ENCODE measurements around the gene YEATS4.
"Not testable (repeated sequence)": the region's sequence is repeated elsewhere in the genome, so short reads cannot be mapped to it uniquely, and the experiment has no call there.

YEATS4 gene

DNA sequence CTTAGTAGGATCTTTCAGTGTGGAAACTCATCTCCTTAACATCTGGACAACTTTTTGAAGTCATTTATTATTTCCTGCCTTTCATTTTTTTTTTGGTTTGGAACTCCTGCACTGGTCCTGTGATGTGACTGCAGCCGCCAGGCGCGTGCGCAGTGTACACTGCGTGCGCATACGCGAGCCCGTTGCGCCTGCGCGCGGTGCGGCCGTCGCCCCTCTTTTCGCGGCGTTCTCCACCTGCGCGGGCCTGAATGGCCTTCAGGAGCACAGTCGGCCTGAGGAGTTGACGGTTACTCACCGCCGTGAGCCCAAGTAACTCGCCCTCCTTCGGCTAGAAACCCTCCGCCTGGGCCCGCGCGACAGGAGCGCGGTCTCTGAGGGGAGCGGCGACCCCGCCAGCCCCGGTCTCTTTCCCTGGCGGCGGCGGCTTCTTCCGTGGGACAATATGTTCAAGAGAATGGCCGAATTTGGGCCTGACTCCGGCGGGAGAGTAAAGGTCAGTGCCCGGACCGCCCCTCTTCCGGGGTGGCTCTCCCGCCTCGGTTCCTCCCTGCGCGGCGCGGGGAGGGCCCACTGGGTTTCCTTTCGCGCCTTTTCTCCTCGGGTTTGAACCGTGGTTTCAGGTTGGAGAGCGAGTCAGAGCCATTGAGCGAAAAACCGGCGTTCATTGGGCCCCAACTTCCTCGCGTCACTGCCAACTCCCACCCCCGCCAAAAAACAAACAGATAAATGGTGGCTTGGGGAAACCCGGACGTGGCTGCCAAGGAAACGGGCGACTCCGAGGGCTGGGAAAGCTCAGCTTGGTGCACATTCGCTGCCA, at the start of gene YEATS4:
Gene YEATS4, plus strand, starts transcription at position 213 of the 817 bp plus-strand sequence. Its CDS starts 230 bp downstream, at position 443.
- peak; percentile 92 for DNase-seq

DNA sequence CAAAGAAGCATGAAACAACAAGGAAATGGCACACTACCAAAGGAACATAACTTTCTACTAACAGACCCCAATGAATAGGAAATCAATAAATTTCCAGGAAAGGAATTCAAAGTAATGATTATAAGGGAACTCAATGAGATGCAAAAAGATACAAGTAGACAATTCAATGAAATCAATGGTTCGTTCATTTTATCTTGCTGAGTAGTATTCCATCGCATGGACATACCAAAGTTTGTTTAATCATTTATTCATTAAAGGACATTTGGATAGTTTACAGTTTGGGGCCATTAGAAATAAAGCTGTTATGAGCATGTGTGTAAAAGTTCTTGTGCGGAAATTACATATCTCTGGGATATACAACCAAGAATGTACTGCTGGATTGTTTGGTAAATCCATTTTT, 46.3 kb upstream of the YEATS4 start:
- no peak for DNase-seq

DNA sequence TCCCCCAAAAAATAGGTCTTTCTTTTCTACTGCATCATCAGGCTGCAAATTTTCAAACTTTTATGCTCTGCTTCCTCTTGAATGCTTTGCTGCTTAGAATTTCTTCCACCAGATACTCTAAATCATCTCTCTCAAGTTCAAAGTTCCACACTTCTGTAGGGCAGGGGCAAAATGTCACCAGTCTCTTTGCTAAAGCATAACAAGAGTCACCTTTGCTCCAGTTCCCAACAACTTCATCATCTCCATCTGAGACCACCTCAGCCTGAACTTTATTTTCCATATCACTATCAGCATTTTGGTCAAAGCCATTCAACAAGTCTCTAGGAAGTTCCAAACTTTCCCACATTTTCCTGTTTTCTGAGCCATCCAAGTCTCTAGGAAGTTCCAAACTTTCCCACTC, 42.8 kb upstream of the YEATS4 start:
- not testable (repeated sequence) for DNase-seq

DNA sequence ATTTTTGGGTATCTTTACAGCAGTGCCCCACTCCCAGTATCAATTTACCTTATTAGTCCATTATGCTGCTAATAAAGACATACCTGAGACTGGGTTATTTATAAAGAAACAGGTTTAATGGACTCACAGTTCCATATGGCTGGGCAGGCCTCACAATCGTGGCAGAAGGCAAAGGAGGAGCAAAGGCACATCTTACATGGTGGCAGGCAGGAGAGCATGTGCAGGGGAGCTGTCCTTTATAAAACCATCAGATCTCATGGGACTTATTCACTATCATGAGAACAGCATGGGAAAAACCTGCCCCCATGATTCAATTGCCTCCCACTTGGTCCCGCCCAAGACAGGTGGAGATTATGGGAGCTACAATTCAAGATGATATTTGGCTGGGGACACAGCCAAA, 42.3 kb upstream of the YEATS4 start:
- DNase-seq: not testable (repeated sequence)

DNA sequence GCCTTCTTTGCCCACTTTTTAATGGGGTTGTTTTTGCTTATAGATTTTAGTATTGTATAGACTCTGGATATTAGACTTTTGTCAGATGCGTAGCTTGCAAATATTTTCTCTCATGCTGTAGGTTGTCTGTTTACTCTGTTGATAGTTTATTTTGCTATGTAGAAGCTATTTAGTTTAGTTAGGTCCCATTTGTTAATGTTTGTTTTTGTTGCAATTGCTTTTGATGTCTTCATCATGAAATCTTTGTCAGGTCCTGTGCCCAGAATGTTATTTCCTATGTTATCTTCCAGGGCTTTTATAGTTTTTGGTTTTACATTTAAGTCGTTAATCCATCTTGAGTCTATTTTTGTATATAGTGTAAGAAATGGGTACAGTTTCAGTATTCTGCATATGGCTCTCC, 41.3 kb upstream of the YEATS4 start:
- DNase-seq: no peak

DNA sequence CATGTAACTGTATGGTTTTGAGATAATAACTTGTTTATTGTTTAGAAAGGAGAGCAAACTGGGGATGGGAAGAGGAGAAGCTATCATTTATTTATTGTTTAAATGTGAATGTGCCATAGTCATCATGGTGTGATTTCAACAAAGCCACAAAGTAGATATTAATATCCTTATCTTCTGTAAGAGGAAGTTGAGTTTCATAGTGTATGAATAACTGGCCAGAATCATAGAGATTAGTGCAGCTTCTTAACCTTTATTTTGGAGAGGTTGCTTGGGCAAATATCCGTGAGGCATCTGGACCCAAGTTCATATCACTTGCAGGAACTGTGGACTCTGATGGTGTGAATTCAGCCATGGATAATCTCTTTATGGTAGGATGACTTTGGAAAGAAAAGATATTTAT, 38.2 kb upstream of the YEATS4 start:
- DNase-seq: no peak

DNA sequence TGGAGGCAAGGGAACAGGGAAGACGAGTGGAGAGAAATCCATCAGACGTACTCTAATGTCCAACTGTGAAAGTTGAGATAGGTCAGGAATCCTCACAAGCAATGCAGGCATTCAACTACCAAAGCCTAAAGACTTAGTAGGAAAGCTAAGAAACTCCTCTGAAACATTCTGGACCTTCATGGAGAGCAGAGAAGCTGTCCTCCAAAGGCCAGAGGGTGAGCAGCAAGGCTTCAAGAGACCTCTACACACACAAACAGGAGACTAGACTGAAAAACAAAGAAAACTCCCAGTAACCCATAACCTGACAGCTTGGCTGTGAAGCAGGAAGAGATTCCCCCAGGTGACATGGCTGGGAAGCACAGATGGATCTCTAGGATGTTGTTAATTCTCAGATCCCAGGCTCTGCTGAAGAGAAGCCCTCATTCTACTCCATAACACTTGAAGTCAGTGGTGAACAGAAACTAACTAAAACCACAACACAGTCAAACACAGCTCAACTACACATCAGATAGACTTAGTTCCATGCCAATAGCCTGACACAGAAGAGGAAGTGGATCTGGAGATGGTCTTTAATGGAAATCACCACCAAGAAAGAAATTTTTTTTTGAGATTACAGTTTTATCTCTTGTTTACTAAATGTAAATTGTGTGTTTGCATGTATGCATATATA, 34.6 kb upstream of the YEATS4 start:
- no peak for DNase-seq

DNA sequence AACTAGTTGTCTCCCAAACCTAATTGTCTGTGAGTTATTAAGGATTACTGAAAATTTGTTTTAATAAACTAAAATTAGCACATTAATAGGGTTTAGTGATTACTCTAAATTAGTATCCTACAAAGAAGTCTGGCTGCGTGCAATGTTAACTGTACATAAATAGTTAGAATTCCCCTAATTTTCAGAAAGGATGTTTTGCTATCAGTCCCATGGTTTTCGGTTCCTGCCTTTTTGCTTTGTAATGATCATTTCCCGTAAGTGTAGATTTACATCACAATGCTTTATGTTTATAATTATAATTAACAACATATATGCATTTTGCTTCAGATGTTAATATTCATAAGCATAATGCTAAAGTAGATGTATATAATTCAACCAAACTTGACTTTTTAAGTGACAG, 31.1 kb upstream of the YEATS4 start:
- DNase-seq: no peak

DNA sequence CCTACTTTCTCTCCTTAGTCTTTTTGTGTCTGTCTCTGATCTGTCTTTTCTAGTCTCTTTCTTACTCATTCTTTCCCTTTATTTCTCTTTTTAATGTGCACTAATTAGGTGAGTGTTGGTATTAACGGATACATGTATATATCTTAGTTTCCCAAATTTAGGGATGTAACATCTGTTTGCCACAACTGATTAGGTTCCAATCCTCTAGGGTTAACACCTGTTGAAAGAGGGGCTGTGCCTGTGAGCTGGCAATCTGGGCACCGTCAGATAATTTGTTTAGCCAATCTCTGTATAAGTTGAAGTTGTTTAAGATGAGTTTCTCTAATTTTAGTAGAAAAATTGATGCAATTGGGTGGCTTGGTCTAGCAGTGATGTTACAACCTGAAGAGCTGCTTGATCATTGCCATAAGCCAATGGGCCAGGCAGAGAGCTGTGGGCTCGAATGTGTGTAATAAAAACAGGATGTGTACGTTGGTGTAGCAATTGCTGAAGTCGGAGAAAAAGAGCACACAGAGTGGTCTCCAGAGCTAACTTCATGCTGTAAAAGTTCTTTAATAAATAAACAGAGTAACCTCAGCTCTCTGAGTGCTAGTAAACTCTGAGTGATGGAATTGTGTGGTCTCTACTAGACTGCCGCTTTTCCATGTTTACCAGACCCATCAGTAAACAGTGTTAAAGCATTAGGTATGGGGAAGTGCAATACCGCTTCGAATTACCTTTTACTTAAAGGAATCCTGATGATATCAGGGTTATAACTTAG, 29.7 kb upstream of the YEATS4 start:
- DNase-seq: no peak

DNA sequence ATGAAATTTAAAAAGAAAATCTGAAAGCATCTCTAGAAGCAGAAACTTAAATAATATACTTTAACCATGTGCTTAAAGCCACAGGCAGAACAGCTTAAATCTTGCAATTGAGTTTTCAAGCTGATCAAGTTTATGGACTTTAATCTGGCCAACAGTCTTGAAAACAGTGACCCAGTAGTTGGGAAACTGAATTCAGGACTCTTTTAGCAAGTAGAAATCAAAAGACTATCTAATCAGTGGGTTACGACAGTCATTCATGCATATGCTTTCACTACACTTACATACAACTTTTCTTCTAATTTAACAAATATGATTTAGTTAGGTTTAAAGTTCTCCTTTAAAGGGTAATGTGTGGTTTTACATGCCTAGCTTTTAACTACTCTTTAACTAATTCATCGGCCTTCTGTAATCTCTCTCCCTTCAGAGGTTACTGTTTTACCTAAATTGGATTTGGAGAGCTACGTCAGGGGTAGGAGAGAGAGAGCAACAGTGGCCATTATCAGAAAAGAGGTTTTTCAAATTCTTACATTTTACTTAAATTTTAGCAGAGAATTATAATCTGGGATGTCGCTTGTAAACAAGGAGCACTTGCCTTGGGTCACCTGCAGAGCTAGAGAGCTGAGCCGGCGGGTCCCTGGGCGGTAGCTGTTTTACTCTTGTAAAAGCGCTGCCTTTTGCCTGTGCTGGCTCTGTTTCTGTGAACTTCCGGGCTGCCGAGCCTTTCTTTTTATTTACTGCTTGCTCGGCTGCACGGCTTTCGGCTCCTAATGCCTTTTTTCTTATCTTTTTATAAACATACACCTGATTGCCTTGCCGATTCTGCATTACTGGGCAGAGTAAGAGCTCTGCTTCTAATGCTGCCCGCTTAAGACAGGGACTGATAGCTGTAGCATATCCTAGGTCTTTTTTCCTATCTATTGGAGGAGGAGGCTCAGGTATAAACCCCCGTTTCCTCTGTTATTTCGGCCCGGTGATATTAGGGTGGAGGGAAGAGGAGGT, 28.8 kb upstream of the YEATS4 start:
- DNase-seq: no peak

DNA sequence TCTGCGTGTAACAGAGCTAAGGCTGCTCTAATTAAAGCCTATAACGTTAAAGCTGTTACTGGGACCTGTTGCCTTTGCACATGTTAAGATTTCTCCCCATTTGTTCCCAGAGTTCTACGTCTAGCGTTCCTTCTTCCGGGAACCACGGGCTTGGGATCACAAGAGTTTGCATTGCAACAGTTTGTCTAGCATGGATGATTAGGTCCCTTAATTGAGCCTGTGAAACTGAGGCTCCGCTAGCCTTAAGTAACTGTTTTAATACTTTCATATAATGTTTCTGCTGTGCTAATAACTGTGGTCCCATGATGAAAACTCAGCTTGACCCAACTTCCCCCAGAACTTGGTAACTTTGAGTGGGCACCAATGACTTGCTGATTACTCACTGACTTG, 28.0 kb upstream of the YEATS4 start:
- DNase-seq: no peak

DNA sequence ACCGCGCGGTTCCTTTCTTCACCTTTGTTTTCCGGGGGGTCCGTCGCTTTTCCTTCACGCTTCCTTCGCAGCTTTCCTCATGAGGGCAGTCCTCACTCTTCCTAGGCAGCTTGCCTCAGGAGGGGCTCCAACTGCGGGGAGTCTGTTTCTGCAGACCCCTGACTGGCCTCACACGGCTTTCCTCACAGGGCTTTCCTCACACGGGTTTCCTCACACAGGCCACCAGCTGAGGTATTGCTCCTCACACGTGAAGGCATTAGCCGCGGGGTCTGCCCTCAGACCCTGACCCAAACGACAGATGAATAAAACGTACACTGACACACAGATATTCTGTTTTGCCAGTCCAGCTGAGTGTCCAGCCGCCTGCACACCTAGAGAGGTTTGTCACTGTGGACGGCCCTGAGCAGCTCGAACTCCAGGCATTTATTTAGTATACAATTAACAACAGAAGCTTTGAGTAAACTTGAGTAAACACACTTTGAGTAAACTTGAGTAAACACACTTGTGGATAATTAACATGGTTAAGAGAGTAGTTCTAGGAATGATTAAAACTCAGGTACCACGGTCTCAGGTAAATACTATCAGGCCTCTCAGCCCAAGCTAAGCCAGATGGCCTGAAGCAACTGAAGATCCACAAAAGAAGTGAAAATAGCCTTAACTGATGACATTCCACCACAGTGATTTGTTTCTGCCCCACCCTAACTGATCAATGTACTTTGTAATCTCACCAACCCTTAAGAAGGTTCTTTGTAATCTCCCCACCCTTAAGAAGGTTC, 27.4 kb upstream of the YEATS4 start:
- no peak for DNase-seq

DNA sequence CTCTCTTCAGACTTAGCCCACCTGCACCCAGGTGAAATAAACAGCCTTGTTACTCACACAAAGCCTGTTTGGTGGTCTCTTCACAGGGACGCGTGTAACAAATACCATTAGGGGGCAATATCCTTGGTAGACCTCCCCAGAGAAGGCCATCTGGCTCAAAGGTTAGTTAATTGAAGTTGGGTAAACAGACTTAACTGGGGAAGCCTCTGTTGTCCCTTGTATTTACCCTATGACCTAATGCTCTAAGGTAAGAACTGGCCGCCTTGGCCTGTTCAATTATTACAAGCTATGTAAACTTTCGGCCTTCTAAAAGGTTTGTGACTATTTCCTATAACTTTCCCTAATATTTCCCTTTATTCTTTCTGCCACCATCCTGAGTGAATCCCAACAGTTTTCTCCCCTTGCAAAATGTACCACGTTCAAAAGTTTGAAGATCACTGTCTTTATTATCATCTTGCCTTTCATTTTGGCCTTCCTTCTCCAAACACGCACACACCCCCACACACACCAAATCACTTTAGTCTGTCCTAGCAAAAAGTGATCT, 26.7 kb upstream of the YEATS4 start:
- no peak for DNase-seq

DNA sequence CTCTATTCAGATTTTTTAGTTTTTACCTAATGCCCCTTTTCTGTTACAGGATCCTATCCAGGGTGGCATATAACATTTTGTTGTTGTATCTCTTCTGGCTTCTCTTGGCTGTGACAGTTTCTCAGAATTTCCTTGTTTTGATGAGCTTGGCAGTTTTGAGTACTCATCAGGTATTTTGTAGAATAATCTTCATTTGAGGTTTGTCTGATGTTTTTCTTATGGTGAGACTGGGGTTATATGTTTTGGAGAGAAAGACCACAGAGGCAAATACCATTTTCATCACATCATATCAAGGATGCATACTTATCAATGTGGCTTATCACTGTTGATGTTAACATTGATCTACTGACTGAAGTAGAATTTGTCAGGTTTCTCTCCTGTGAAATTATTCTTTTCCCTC, 25.4 kb upstream of the YEATS4 start:
- DNase-seq: no peak

DNA sequence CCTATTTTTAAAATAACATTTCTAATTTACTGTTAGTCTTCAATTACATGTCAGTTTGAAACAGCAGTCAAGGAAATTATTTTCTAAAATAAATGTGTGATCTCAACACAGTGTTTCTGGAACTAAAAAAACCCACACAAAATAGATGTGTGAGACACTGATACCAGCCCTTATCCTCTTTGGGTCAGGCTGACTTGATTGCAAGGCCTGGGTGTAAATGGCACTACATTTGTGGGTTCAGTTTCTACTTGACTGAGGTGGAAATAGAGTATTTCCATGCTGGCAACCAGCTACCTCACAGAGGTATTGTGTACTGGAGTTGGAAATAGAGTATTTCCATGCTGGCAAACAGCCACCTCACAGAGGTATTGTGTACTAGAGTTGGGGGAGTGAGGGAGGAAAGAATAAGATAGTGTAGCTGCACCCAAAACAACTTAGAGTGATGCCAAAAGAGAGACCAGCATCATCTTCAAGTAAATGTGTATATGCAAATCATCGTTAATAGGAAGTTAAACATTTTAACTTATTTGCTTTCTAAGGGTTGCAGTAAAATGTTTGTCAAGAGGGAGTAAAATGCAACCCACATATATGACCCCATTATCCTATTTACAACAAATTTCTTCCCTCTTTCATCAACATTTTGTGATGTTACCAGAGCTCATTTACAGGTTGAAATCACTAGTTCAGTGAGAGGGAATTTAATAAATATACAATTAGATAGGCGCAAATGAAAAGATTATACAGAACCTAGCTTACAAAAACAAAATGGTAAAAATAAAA, 22.0 kb upstream of the YEATS4 start:
- DNase-seq: no peak

DNA sequence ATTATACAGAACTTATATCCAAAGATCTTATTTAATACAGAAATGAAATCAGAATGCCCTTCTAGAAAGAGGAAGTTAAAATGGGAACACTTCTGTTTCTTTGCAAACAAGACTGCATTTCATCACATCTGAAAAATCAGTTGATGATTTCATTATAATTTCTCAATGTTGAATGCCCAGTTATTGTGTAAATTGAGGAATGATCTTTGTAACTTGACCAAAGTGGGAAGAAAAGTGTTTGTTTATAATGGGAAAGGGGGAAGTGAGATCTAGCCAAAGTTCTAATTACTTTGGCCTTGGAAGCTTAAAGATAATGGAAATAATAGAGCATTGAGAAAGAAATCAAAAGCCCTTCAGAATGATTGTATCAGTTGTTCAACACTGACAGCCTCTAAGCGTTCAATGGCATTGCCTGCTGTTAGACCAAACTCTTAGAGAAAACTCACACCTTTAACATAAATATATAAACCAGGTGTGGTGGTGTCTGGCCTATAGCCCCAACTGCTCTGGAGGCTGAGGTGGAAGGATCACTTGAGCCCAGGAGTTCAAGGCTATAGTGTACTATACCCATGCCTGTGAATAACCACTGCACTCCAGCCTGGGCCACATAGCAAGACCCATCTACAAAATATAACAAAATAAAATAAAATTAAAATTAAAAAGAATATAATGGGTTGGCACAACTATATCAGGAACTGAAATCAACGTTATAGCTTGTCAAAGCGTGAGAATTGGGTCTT, 21.3 kb upstream of the YEATS4 start:
- DNase-seq: no peak

DNA sequence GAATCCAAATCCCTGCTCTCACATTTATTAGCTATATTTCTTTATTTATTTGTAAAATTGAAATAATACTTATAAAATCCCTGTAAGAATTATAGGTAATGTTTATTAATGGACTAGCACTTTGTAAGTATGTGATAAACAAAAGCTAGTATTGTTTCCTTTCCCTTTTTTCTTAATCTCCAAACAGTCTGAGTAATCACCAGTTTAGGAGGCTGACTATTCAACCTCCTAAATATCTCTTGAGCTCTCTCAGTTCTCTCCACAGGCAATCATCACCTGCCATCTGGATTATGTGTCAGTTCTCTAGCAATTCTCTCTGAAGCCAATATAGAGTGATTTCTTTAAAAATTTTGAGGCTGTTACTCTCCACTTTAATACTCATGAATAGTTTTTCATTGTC, 20.6 kb upstream of the YEATS4 start:
- DNase-seq: no peak

DNA sequence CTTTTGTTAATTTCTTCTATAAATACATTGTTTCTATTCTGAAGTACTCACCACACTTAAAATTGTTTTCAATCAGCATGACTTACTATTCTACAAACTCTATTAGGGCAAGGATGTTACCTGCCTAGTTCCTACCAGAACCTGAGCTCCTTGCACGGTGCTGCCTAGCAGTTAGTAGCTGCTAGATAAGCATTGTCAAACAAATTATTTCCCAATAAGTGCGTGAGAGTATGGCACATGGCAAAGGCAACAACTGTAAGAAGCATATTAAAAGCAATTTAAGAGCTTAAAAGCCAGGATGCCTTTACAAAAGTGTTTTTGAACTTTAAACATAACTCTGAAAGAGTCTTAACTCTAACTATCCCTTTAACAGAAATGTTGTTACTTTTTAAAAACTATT, 19.5 kb upstream of the YEATS4 start:
- no peak for DNase-seq

DNA sequence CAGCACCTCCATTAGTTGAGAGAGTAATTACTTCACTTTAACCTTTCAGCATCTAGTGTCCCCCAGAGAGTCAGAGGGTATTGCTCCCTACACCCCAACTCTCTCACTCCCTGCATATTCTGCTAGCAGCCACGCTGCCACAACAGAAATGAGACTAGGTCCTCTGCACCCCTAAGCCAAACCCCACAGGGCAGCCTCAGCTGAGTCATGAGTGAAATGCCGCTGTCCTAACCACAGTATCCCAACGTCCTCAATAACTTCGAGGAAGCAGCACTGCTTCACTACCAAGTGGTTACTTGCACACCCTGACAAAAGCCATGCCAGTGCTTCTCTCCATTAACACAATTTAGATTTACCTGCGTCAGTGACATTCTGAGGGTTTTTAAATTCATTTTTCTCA, 18.2 kb upstream of the YEATS4 start:
- no peak for DNase-seq

DNA sequence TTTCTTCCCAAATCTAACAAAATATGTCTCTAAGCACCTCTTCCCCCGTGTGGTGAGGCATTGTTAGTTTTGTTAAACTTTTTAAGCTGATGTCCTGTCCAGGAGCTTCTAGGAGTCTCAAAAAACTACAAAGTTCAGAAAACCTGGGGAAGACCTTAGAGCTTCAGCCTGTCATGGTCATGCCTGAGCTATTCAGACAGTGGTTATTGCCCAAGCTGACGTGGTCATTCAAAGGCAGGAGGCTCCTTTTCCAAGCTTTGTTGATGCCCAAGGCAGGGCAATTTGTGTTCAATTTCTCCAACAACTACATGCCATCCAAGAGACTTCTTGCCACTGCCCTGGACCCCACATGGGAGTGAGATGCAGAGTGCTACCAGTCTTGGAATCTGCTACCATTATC, 17.1 kb upstream of the YEATS4 start:
- no peak for DNase-seq
